Dedifferentiated amniotic fluid mesenchymal stem cell (primary cell): ENCODE results near the gene AFP.

Source experiments
- DNase-seq: peaks from one replicate; pipeline ENCODE4 v3.0.0-alpha.2; 2016; ENCODE audit errors: extremely low spot score

Gene AFP

GRCh38 chr4:73438048-73438447, 2.0 kb downstream of the AFP start:
- DNase-seq, result no peak

- DNase-seq, result no peak
Measured at GRCh38 chr4:73438582-73439215, 2.7 kb downstream of the AFP start.

- DNase-seq, result no peak
Measured at GRCh38 chr4:73439445-73439844, 3.4 kb downstream of the AFP start.

- no peak for DNase-seq
Measured at GRCh38 chr4:73439991-73440390, 4.0 kb downstream of the AFP start.

GRCh38 chr4:73440653-73441052, 4.6 kb downstream of the AFP start:
- no peak for DNase-seq

DNA sequence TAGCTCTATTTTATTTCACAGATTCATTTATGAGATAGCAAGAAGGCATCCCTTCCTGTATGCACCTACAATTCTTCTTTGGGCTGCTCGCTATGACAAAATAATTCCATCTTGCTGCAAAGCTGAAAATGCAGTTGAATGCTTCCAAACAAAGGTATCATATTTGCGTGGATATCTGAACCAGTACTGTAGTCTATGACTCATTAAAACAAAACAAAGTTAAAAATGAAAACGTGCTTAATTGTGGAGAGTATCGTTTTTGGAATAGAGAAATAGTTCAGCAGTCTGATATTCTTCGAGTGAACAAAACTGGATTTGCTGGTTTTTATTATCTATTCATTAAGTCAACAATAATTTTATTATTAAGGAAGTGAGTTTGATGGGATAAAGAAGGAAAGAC, 6.3 kb downstream of the AFP start:
- no peak for DNase-seq

DNA sequence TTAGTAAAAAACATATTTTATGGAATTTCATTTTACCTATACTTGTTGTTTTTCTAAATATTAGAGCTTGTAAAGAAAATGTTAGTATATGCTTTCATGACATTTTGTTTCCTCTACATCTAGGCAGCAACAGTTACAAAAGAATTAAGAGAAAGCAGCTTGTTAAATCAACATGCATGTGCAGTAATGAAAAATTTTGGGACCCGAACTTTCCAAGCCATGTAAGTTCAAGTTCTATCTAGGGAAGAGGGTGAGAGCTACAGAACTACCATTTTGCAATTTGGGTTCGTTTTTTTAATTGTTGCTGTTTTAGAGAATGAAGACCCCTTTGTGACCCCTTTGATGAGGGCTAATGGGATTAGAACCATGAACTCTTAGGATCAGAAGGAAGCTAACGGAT, 7.2 kb downstream of the AFP start:
- no peak for DNase-seq

DNA sequence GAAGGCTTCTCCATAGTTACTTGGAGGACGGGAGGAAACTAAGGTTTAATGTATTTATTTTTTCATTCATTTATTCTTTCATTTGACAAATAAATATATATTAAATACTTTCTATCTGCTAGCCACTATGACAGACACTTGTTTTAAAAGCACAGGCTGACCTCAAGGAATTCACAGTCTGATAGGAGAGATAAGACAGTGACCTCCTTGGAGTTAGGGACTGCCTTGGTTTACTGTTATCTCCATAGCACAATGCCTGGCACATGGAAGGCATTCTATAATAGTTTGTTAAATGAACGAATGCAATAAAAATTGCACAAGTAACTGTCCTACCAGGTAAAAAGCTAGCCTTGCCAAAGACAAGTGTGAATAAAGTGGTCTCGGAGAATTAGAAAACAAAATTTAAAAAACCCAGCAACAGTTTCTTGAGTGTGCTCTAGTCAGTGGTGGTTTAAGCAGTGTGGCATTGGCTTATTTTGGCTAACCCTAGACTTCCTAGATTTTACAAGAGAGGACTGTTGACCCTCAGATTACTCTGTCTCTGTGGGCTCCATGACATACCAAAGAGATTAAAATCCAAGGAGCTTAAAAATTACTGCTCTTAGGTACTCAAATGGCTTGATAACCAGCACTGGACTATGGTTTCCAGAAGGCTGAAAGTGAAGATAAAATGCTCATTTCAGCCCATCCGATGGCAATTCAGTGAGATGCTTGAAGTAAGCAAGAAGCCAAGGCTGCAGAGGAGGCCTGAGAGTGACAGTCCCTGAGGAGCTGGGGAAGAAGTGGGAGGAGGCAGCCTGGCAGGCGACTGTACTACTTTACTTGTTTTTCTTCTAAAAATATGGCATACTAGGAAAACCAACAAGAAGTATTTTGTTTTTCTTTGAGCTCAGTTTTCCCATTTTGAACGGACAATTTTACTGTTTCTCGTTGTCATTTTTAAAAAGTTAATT, 9.6 kb downstream of the AFP start:
- no peak for DNase-seq

- DNase-seq, result peak; percentile 51
Measured at GRCh38 chr4:73446336-73446938, 10.4 kb downstream of the AFP start.

- no peak for DNase-seq
Measured at GRCh38 chr4:73447671-73448070, 11.7 kb downstream of the AFP start.

DNA sequence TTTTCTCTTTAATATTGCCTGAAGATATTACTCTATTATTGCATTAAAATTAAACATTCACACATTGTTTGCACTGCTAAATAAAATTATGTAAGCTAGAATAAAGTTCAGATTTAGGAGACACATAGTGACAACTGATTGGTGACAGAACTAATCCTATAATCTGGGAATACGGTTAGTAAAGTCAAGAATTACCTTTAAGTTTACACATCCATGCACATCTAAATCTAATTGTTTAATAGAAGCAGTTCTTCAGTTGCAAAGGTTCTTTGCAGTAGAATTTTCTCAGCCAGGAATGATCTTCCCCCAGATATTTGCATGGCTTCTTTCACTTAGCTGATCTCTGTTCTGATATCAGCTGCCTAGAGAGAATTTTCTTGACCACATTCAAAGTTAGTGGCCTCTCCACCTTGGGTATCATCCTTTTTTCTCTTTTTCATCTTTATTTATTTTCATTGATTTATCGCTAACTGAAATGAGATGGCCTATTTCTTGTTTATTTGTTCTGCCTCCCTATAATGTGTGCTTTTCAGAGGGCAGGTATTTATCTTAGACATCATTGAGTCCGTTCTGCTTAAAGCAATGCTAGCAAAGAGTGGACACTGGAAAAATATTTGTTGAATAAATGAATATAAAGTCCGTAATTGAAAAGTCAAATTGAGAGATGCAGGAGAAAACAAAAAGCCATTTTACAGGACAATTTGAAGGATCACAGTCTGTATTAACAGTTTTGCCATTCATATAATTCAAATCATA, 12.6 kb downstream of the AFP start:
- no peak for DNase-seq

DNA sequence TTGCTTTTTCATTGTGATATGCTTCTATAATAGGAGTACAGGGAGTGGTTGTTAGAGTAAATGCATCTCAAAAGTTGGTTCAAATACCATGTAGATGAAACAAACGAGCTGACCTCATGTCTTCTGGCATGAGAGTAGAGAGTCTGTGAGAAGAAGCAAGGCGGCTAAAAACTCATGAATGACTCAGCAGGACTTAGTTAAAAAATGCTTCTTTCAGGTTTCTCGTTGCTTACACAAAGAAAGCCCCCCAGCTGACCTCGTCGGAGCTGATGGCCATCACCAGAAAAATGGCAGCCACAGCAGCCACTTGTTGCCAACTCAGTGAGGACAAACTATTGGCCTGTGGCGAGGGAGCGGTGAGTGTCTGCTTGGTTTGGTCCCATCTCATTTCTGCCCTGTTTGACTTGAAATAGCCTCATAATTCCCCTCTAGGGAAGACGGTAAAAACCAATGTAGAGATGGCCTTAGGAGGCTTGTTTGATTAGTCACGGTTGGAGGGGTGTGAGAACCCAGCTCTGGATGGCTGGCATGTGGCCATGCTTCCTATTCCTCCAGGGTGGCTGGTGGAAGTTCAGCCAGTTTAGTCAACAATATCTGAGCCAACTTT, 14.5 kb downstream of the AFP start:
- peak; percentile 84 for DNase-seq

DNA sequence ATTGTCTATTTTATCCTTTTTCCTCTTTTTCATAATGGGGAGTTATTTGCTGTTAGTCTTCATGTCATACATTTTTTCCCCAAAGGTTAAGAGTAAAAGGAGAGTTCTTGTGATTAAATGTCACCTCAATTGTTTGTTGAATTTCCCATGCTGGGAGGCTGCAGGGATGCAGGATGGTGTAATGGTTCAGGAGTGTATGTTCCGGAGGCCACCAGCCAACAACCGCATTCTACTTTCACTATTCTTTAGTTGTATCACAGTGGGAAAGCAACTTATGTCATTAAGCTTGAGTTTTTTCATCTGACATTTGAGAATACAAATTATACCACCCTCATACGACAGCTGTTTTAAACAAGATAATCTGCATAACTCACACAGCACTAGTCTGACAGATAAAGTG, 15.4 kb downstream of the AFP start:
- DNase-seq, result no peak

- DNase-seq, result no peak
Measured at GRCh38 chr4:73451981-73452747, 16.1 kb downstream of the AFP start.

DNA sequence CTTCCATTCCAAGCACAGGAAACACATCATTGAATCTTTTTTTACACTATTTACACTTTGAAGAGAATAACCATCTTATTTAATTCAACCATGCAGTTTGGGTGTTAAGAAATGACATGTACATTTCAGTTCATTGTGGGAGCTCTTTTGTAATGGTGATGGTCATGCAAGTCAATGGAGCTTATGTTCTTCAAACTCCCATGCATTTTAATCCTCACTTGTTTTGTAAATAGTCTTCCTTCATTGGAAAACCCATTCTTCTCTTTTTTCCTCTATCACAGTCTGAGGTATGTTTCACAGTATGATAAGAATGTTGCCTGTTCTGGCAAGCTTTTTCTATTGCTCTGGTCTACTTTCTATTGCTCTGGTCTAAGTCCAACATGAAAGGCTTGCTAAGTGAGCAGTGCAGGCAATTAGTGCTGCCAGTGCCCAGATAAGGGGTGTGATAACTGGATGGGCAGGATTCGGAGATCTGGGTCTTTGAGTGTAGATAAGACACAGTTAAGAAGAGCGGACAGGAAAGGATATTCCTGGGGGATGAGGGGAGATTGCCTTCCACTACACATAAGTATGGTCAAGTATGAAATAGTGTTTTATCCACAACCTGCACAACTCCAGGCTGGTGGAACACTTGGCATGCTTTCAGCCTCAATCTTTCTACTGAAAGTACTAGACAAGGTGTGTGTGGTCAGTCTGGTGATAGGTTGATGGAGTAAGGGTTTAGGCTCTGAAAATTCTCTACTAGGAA, 17.1 kb downstream of the AFP start:
- DNase-seq, result no peak

GRCh38 chr4:73453701-73454005, 17.6 kb downstream of the AFP start:
- no peak for DNase-seq

DNA sequence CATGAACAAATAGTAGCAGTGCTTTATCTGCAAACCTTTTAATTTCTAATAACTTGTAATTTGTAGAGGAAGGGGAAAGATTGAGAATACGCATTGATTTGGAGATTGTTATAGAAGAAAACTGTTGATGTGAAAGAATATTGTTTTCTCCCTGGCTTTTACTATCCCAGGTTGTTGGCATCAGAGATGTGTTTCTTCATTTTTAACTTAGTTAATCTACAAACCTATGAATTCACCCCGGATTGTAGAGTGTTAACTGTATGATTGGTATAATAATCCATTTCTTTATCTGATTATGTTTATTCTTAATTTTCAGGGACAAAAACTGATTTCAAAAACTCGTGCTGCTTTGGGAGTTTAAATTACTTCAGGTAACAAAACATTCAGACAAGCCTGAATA, 18.9 kb downstream of the AFP start:
- DNase-seq, result no peak

DNA sequence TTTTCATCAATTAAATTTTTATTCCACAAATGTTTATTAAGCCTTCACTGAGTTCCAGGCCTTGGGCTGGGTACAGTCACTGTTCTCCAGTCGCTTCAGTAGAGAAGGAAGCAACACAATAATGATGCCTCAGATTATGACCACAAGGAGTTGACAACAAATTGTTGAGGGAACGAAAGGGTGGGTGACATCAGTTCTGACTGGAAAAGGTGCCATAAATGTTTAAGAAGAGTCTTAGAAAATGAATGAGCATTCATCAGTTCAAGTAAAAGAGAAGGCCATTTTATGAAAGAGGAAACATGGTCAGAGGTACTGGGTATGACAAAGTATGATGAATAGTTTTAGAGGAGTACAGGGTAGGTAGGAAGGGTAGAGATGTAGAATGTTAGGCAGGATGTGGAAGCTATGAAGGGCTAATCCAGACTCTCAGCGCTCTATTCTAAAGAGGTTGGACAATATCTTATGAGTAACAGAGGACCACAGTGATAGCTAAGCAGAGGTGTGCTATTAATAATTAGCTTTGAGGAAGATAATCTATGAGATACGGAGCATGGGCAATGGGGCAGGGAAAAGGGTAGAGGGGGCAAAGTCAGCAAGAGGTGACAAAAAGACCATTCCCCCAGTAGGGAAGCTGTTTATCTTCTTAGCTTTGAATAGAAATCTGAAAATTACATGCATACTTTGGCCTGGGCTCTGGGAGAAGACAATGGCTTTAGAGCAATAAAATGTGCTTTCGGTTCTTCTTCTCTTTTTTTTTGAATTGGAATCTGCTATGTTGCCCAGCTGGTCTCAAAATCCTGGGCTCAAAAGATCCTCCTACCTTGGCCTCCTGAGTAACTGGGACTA, 20.4 kb downstream of the AFP start:
- no peak for DNase-seq
